HL-60/S4 treated with phorbol 12-myristate 13-acetate at 8.2 ng/mL for 4 days and 3 days (cell line): ENCODE data around the gene LRP5.
"Not testable (repeated sequence)": the region's sequence is repeated elsewhere in the genome, so short reads cannot be mapped to it uniquely, and the experiment has no call there.

Source experiments
- in situ Hi-C: fragments of 300-500 bp; cut with MboI; formaldehyde crosslinking; loops from 2 replicates; pipeline ENCODE4 v1.15.0; 2022; ENCODE audit warnings: low sequenced_read_pairs

The LRP5 gene

GRCh38 chr11:68412593-68413475, 100.4 kb downstream of the LRP5 start:
- in situ Hi-C loops, result no loop called here

- in situ Hi-C loops, result no loop called here
These were observed 101.2 kb downstream of the LRP5 start for GRCh38 chr11:68413591-68413999.

GRCh38 chr11:68414496-68415221, 102.3 kb downstream of the LRP5 start:
- in situ Hi-C loops, result no loop called here

- in situ Hi-C loops, result no loop called here
These were observed 103.7 kb downstream of the LRP5 start for GRCh38 chr11:68416070-68416578.

GRCh38 chr11:68418648-68419047, 106.3 kb downstream of the LRP5 start:
- in situ Hi-C loops, result no loop called here

GRCh38 chr11:68420171-68420570, 107.8 kb downstream of the LRP5 start:
- in situ Hi-C loops, result no loop called here

- in situ Hi-C loops, result no loop called here
These were observed 111.1 kb downstream of the LRP5 start for GRCh38 chr11:68423481-68423880.

- in situ Hi-C loops, result no loop called here
These were observed 111.8 kb downstream of the LRP5 start for GRCh38 chr11:68424101-68424632.

GRCh38 chr11:68424981-68425865, 112.8 kb downstream of the LRP5 start:
- in situ Hi-C loops, result no loop called here

- in situ Hi-C loops, result no loop called here
These were observed 113.5 kb downstream of the LRP5 start for GRCh38 chr11:68425866-68426380.

- in situ Hi-C loops, result no loop called here
These were observed 117.3 kb downstream of the LRP5 start for GRCh38 chr11:68429661-68430060.

GRCh38 chr11:68430384-68430783, 118.0 kb downstream of the LRP5 start:
- in situ Hi-C loops, result no loop called here

- in situ Hi-C loops, result no loop called here
These were observed 118.4 kb downstream of the LRP5 start for GRCh38 chr11:68430801-68431200.

- in situ Hi-C loops, result no loop called here
These were observed 119.7 kb downstream of the LRP5 start for GRCh38 chr11:68431984-68432645.

GRCh38 chr11:68432874-68433273, 120.5 kb downstream of the LRP5 start:
- in situ Hi-C loops, result no loop called here

- in situ Hi-C loops, result no loop called here
These were observed 121.2 kb downstream of the LRP5 start for GRCh38 chr11:68433541-68433940.

- in situ Hi-C loops, result not testable (repeated sequence)
These were observed 121.8 kb downstream of the LRP5 start for GRCh38 chr11:68434159-68434558.

- in situ Hi-C loops, result no loop called here
These were observed 123.9 kb downstream of the LRP5 start for GRCh38 chr11:68436162-68436888.
